IMR-90 (cell line): ENCODE measurements around the gene SPATA3. TPM values are rescaled to one million over a fixed set of nuclear protein-coding genes. Genes with fewer than 3 reads are reported as not detected.

Experiments used
- ATAC-seq: fragments of 200-7000 bp; cut with Tn5 transposase; 2 replicates; pipeline ENCODE4 v1.9.1; 2020; ENCODE audit warnings: low read depth, mild to moderate bottlenecking, moderate library complexity
- BruUV-seq: library from RNA; stranded (reverse); fragments of 400-500 nt; replicated peaks from 2 replicates; lab custom pipeline; 2021; lab: Mats Ljungman, UMichigan
- CTCF ChIA-PET: fragments of 300-600 bp; formaldehyde crosslinking; extraction: SDS; loops from one replicate; lab custom pipeline; 2021; ENCODE audit warnings: antibody characterized with exemption; lab: Yijun Ruan, JAX
- POLR2A ChIA-PET: fragments of 300-600 bp; sonication (Branson Sonifier 250); formaldehyde crosslinking; loops from one replicate; lab custom pipeline; 2022; ENCODE audit warnings: antibody characterized with exemption; ENCODE audit not compliant: unreplicated experiment; lab: Charles Lee
- DNase-seq: peaks from one replicate; pipeline ENCODE4 v3.0.0; 2013
- H2AFZ ChIP-seq: replicated peaks from 2 replicates; pipeline ENCODE3; 2013; ENCODE audit warnings: low read length, mild to moderate bottlenecking; ENCODE audit not compliant: poor library complexity
- H2AK5ac ChIP-seq: 2 replicates; pipeline ENCODE4 v1.6.1; 2013; ENCODE audit warnings: low read depth, low read length, inconsistent platforms
- H2AK9ac ChIP-seq: replicated peaks from 2 replicates; pipeline ENCODE3; 2013; ENCODE audit warnings: mild to moderate bottlenecking, low read depth, low read length, moderate library complexity; ENCODE audit not compliant: poor library complexity
- H2BK120ac ChIP-seq: 2 replicates; pipeline ENCODE4 v1.6.1; 2013; ENCODE audit warnings: low read depth, low read length, inconsistent platforms
- H2BK15ac ChIP-seq: 3 replicates; pipeline ENCODE4 v1.6.1; 2013; ENCODE audit warnings: low read depth, low read length, inconsistent platforms
- H2BK20ac ChIP-seq: 2 replicates; pipeline ENCODE4 v1.6.1; 2013; ENCODE audit warnings: low read depth, mild to moderate bottlenecking, inconsistent platforms, low read length, moderate library complexity
- H2BK5ac ChIP-seq: 2 replicates; pipeline ENCODE4 v1.6.1; 2013; ENCODE audit warnings: mild to moderate bottlenecking, low read depth, low read length, inconsistent platforms; ENCODE audit not compliant: poor library complexity, severe bottlenecking
- H3K14ac ChIP-seq: replicated peaks from 2 replicates; pipeline ENCODE4 v1.6.1; 2013; ENCODE audit warnings: low read depth, low read length, inconsistent platforms
- H3K18ac ChIP-seq: 2 replicates; pipeline ENCODE4 v1.6.1; 2013; ENCODE audit warnings: low read depth, low read length, control low read depth
- H3K23ac ChIP-seq: 2 replicates; pipeline ENCODE4 v1.6.1; 2013; ENCODE audit warnings: low read depth, low read length, inconsistent platforms
- H3K27ac ChIP-seq: 2 replicates; pipeline ENCODE4 v1.5.1; 2013; ENCODE audit warnings: mild to moderate bottlenecking, control low read depth, low read length; ENCODE audit not compliant: insufficient read depth
- H3K27me3 ChIP-seq: 2 replicates; pipeline ENCODE4 v1.6.1; 2013; ENCODE audit warnings: low read length; ENCODE audit not compliant: control insufficient read depth, insufficient read depth
- H3K36me3 ChIP-seq: 2 replicates; pipeline ENCODE4 v1.6.1; 2013; ENCODE audit warnings: low read length, mixed read lengths; ENCODE audit not compliant: control insufficient read depth, insufficient read depth
- H3K4ac ChIP-seq: 2 replicates; pipeline ENCODE4 v1.6.1; 2013; ENCODE audit warnings: low read depth, low read length, inconsistent platforms
- H3K4me1 ChIP-seq: 2 replicates; pipeline ENCODE4 v1.6.1; 2013; ENCODE audit warnings: low read length, mixed read lengths; ENCODE audit not compliant: control insufficient read depth, insufficient read depth
- H3K4me2 ChIP-seq: 2 replicates; pipeline ENCODE4 v1.6.1; 2013; ENCODE audit warnings: low read depth, mild to moderate bottlenecking, control low read depth, low read length, moderate library complexity
- H3K4me3 ChIP-seq: 2 replicates; pipeline ENCODE4 v1.5.1; 2013; ENCODE audit warnings: low read depth, mild to moderate bottlenecking, control low read depth, low read length, moderate library complexity; ENCODE audit not compliant: insufficient read depth
- H3K56ac ChIP-seq: 2 replicates; pipeline ENCODE4 v1.6.1; 2013; ENCODE audit warnings: low read length, inconsistent platforms; ENCODE audit not compliant: insufficient read depth; ENCODE audit errors: extremely low read depth
- H3K79me1 ChIP-seq, 2 experiments: 2 replicates each; pipeline ENCODE4 v1.6.1; 2013; ENCODE audit warnings: low read length in 2 of 2, inconsistent platforms in 1 of 2, low read depth in 1 of 2
- H3K9ac ChIP-seq: 2 replicates; pipeline ENCODE4 v1.6.1; 2013; ENCODE audit warnings: low read depth, low read length, control low read depth
- H3K9me1 ChIP-seq: 2 replicates; pipeline ENCODE4 v1.6.1; 2013; ENCODE audit warnings: low read length, inconsistent platforms; ENCODE audit not compliant: insufficient read depth
- H3K9me3 ChIP-seq: 2 replicates; pipeline ENCODE4 v1.6.1; 2013; ENCODE audit warnings: low read length; ENCODE audit not compliant: control insufficient read depth, insufficient read depth
- H4K20me1 ChIP-seq: 2 replicates; pipeline ENCODE4 v1.6.1; 2013; ENCODE audit warnings: low read length, inconsistent platforms; ENCODE audit not compliant: insufficient read depth
- H4K5ac ChIP-seq: 2 replicates; pipeline ENCODE4 v1.6.1; 2013; ENCODE audit warnings: mild to moderate bottlenecking, low read depth, low read length, control low read depth
- H4K8ac ChIP-seq, 2 experiments: 2 replicates each; pipeline ENCODE4 v1.6.1; 2013; ENCODE audit warnings: low read depth in 2 of 2, low read length in 2 of 2, control low read depth in 1 of 2, inconsistent platforms in 1 of 2
- H4K91ac ChIP-seq: 2 replicates; pipeline ENCODE4 v1.6.1; 2013; ENCODE audit warnings: low read depth, low read length, inconsistent platforms; ENCODE audit not compliant: insufficient read depth
- FOS ChIP-seq: fragments of 150-350 bp; IDR thresholded peaks from 2 replicates; pipeline ENCODE4 v1.6.1; 2016; ENCODE audit warnings: low read depth, low read length
- MXI1 ChIP-seq: IDR thresholded peaks from 2 replicates; pipeline ENCODE4 v1.6.1; 2012; ENCODE audit warnings: low read depth, mild to moderate bottlenecking, low read length, moderate library complexity, borderline replicate concordance
- RCOR1 ChIP-seq: IDR thresholded peaks from 2 replicates; pipeline ENCODE4 v1.6.1; 2012; ENCODE audit warnings: mild to moderate bottlenecking, low read length, improper control_type of control experiment; ENCODE audit not compliant: insufficient replicate concordance
- WGBS, 2 experiments: methylation state at CpG; one replicate each; pipeline versions ENCODE4 v1.1.5 to v1.1.7; 2013; ENCODE audit warnings: missing lambda C conversion rate in 2 of 2; ENCODE audit not compliant: insufficient read length in 1 of 2; ENCODE audit errors: extremely low coverage in 2 of 2; 5-methylcytosine and 5-hydroxymethylcytosine counted together
- dilution Hi-C: fragments of 300-500 bp; cut with HindIII; formaldehyde crosslinking; loops from one replicate; pipeline ENCODE4 v1.14.3; 2018; ENCODE audit warnings: low sequenced_read_pairs; ENCODE audit not compliant: unreplicated experiment
- in situ Hi-C: fragments of 300-500 bp; cut with MboI; formaldehyde crosslinking; loops from 3 replicates; pipeline ENCODE4 v1.14.3; 2019; ENCODE audit warnings: low sequenced_read_pairs, inconsistent platforms, mixed read lengths
- intact Hi-C: fragments of 100-400 bp; cut with micrococcal nuclease; formaldehyde crosslinking; loops from 2 replicates; pipeline ENCODE4 v1.10.0; 2022
- polyA plus RNA-seq, 3 experiments: library from polyadenylated mRNA; depleted of rRNA; stranded (reverse); fragments of >200 nt; gene quantifications; 2 replicates each; pipeline ENCODE4 v1.2.3, GENCODE V29; 2012; ENCODE audit warnings: low replicate concordance in 1 of 3
- total RNA-seq: library from RNA; depleted of rRNA; stranded (reverse); fragments of >200 nt; gene quantifications from 2 replicates; pipeline ENCODE4 v1.2.3, GENCODE V29; 2012
- TF ChIP-seq, protein P1 (sequence below): fragments of 150-350 bp; IDR thresholded peaks from 2 replicates; pipeline ENCODE4 v1.6.1; 2016; ENCODE audit warnings: low read depth, mild to moderate bottlenecking, low read length, moderate library complexity, borderline replicate concordance

The SPATA3 gene
- total and polyA plus RNA-seq, 2 of the 4 experiments (the other 2 are of a cell fraction), result not detected

DNA sequence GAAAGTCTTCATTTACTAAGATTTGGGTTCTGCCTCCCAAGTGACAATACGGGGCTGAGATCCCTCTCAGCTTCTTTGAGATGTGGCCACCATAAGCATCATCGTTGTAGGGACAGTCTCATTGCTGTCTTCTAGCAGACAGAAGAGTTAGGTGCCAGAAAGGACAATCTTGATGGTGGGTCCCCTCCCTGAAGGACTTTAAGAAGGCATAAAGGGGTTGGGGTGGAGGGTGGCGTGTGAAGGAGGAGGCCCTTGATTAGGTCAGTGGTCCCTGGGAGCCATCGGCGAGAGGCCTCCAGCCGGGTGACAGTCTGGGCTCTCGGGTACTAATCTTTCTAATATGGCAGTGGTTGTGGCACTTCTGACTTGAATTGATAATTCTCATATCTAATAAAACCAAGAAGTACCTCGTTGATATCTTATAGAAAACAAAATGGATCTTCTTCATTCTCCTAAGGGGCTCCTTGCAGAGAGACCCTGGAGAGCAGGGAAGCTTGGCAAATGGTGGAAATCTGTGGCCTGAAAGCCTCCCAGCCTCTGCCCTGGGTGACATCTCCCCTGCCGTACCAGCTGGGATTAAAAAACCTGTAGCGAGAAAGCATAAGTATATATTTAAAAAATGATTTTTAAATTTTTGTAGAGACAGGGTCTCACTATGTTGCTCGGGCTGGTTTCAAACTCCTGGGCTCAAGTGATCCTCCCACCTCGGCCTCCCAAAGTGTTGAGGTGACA is 53.5 kb downstream of the SPATA3 start:
- no TSS peak for BruUV-seq
- H2AK9ac ChIP-seq, result no peak overlapping the region
- in situ Hi-C loops, result no loop called here
- no peaks in the 10 kb centered on the region for H3K36me3 ChIP-seq
- TF ChIP-seq FOS (no peak), MXI1 (no peak), RCOR1 (no peak)
- TF ChIP-seq, protein P1, sequence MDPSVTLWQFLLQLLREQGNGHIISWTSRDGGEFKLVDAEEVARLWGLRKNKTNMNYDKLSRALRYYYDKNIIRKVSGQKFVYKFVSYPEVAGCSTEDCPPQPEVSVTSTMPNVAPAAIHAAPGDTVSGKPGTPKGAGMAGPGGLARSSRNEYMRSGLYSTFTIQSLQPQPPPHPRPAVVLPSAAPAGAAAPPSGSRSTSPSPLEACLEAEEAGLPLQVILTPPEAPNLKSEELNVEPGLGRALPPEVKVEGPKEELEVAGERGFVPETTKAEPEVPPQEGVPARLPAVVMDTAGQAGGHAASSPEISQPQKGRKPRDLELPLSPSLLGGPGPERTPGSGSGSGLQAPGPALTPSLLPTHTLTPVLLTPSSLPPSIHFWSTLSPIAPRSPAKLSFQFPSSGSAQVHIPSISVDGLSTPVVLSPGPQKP, result no peak
- H4K8ac ChIP-seq, result no peak overlapping the region
- no peaks in the 10 kb centered on the region for H3K9me3 ChIP-seq
- no peak overlapping the region for H3K56ac ChIP-seq
- WGBS, 2 experiments, result 70% methylated on average over 2 of the region's 12 CpGs; no CpG with 5 or more reads in 1 of the 2 experiments
- H3K4me3 ChIP-seq, result no peak overlapping the region
- no peak overlapping the region for H3K18ac ChIP-seq
- no peak for ATAC-seq
- no peak overlapping the region for H3K27ac ChIP-seq
- no peak overlapping the region for H3K9ac ChIP-seq
- no peaks in the 10 kb centered on the region for H4K20me1 ChIP-seq
- intact Hi-C loops, result no loop called here
- H4K91ac ChIP-seq, result no peak overlapping the region
- no peak overlapping the region for H3K4me2 ChIP-seq
- no peaks in the 10 kb centered on the region for H3K4me1 ChIP-seq
- no peaks in the 10 kb centered on the region for H3K79me1 ChIP-seq
- H2BK120ac ChIP-seq, result no peak overlapping the region
- H2BK20ac ChIP-seq, result no peak overlapping the region
- H2AFZ ChIP-seq, result no peak overlapping the region
- POLR2A ChIA-PET, result no interaction called here
- H3K4ac ChIP-seq, result no peak overlapping the region
- no peak for DNase-seq
- H2BK5ac ChIP-seq, result no peak overlapping the region
- H3K14ac ChIP-seq, result no peak overlapping the region
- no peak overlapping the region for H3K23ac ChIP-seq
- H2AK5ac ChIP-seq, result no peak overlapping the region
- H3K9me1 ChIP-seq, result peaks cover 8% of the 10 kb centered on the region; the same call in 1 of the 2 replicates
- CTCF ChIA-PET, result no interaction called here
- no peak overlapping the region for H2BK15ac ChIP-seq
- dilution Hi-C loops, result no loop called here
- peaks cover 36% of the 10 kb centered on the region for H3K27me3 ChIP-seq
- H4K5ac ChIP-seq, result no peak overlapping the region
